Testis (tissue), 2 donors: ENCODE data around the gene C14orf39.

Experiments used
- POLR2A ChIP-seq: fragments of 450-650 bp; IDR thresholded peaks from one replicate; pipeline ENCODE4 v1.6.1; 2017; ENCODE audit warnings: antibody characterized with exemption, mild to moderate bottlenecking, moderate library complexity
- TF ChIP-seq, protein P1 (sequence below), 3 experiments: fragments of 450-650 bp in 2 of 3; fragments of 200-600 bp in 1 of 3; sonication (generic) in 1 of 3; IDR thresholded peaks; one replicate each; pipeline ENCODE4 v1.5.1; 2016 to 2019; ENCODE audit warnings: antibody characterized with exemption in 3 of 3, mild to moderate bottlenecking in 2 of 3, moderate library complexity in 1 of 3

DNA sequence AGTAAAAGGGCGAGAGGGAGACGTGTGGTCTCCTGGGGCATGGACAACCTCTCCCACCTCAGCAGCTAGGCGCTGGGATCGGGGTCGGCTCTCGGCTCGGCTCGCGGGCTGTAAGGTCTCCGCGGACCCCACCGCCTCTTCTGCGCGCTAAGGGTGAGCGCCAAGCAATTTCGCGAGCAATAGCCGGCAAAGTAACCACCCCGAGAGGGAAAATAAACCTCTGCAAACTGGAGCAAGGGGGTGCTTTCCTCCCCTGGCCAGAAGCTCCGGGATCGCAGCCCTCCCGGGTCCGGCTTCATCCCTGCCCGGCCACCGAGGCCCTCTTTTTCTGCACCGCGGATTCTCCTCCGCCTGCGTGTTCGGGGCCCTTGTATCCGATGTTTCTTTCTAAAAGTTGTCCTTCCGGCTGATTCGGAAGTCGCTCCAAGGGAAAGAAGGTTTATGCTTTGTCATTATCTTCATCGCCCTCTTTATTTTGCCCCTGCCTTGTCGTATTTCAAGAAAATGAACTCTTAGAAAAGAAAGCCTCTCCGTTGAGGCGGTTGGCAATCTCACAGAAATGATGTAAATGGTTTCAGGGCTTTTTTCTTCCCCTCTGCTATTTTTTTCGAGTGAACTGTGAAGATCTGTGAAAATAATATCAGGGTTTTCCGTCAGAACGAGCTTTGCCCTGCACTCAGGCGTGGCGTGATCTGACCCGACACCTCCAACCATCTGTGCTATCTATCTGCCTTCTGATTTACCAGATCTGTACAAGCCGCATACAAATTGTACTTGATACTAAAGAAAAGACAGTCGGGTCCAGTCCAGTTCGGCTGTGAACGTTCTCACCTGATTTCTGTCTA lies 21.3 kb upstream of the C14orf39 start:
- TF ChIP-seq, protein P1, sequence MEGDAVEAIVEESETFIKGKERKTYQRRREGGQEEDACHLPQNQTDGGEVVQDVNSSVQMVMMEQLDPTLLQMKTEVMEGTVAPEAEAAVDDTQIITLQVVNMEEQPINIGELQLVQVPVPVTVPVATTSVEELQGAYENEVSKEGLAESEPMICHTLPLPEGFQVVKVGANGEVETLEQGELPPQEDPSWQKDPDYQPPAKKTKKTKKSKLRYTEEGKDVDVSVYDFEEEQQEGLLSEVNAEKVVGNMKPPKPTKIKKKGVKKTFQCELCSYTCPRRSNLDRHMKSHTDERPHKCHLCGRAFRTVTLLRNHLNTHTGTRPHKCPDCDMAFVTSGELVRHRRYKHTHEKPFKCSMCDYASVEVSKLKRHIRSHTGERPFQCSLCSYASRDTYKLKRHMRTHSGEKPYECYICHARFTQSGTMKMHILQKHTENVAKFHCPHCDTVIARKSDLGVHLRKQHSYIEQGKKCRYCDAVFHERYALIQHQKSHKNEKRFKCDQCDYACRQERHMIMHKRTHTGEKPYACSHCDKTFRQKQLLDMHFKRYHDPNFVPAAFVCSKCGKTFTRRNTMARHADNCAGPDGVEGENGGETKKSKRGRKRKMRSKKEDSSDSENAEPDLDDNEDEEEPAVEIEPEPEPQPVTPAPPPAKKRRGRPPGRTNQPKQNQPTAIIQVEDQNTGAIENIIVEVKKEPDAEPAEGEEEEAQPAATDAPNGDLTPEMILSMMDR (IDR thresholded peaks at IDR 0.05): no peak
- no peak for TF ChIP-seq POLR2A
